Endodermal cell (in vitro differentiated cells): ENCODE results near the gene UBLCP1. TPM values are rescaled to one million over a fixed set of nuclear protein-coding genes. Genes with fewer than 3 reads are reported as not detected.
"Not testable (repeated sequence)": the region's sequence is repeated elsewhere in the genome, so short reads cannot be mapped to it uniquely, and the experiment has no call there.

Experiments used
- DNase-seq: peaks from one replicate; pipeline ENCODE4 v3.0.0-alpha.2; 2017
- H3K27ac ChIP-seq: 2 replicates; pipeline ENCODE4 v1.5.1; 2013; ENCODE audit warnings: mild to moderate bottlenecking, low read depth, low read length, moderate library complexity
- H3K27me3 ChIP-seq: 2 replicates; pipeline ENCODE4 v1.6.1; 2013; ENCODE audit warnings: mild to moderate bottlenecking, low read length, moderate library complexity; ENCODE audit not compliant: insufficient read depth, control insufficient read depth, poor library complexity, severe bottlenecking
- H3K36me3 ChIP-seq: 2 replicates; pipeline ENCODE4 v1.7.0; 2013; ENCODE audit warnings: mild to moderate bottlenecking, low read length, moderate library complexity; ENCODE audit not compliant: control insufficient read depth, insufficient read depth
- H3K4me1 ChIP-seq: one replicate; pipeline ENCODE4 v1.7.0; 2013; ENCODE audit warnings: low read length; ENCODE audit not compliant: control insufficient read depth, insufficient read depth
- H3K4me3 ChIP-seq: 2 replicates; pipeline ENCODE4 v1.5.1; 2013; ENCODE audit warnings: mild to moderate bottlenecking, low read length, moderate library complexity
- H3K9ac ChIP-seq: 2 replicates; pipeline ENCODE4 v1.6.1; 2013; ENCODE audit warnings: mild to moderate bottlenecking, low read length, moderate library complexity; ENCODE audit not compliant: poor library complexity, severe bottlenecking; ENCODE audit errors: extremely low read depth
- H3K9me3 ChIP-seq: 2 replicates; pipeline ENCODE4 v1.6.1; 2013; ENCODE audit warnings: mild to moderate bottlenecking, low read length, moderate library complexity; ENCODE audit not compliant: control insufficient read depth
- H3K27ac Mint-ChIP-seq: 2 replicates; pipeline ENCODE4 v1.8.0; 2020; ENCODE audit warnings: mixed read lengths
- H3K27me3 Mint-ChIP-seq: 2 replicates; pipeline ENCODE4 v1.8.0; 2021; ENCODE audit warnings: mild to moderate bottlenecking, mixed read lengths; ENCODE audit not compliant: insufficient read depth
- H3K36me3 Mint-ChIP-seq: 2 replicates; pipeline ENCODE4 v1.8.0; 2020; ENCODE audit warnings: low read depth, mixed read lengths
- H3K4me1 Mint-ChIP-seq: 2 replicates; pipeline ENCODE4 v1.8.0; 2020; ENCODE audit warnings: mixed read lengths
- H3K4me3 Mint-ChIP-seq: 2 replicates; pipeline ENCODE4 v1.8.0; 2020; ENCODE audit warnings: mild to moderate bottlenecking, moderate library complexity, mixed read lengths
- H3K9me3 Mint-ChIP-seq: 2 replicates; pipeline ENCODE4 v1.8.0; 2020; ENCODE audit warnings: mild to moderate bottlenecking, mixed read lengths
- WGBS, 2 experiments: methylation state at CpG; one replicate each; pipeline versions ENCODE4 v1.1.5 to v1.1.7; 2013; ENCODE audit warnings: missing lambda C conversion rate in 2 of 2, mixed read lengths in 1 of 2; ENCODE audit not compliant: insufficient coverage in 1 of 2, insufficient read length in 1 of 2; 5-methylcytosine and 5-hydroxymethylcytosine counted together
- total RNA-seq, 2 donors: library from RNA; stranded (reverse); fragmentation: NEBNext Ultra II Directional in 1 of 2; extraction: Animal tissue kit (Norgen Biotek cat#: 25700) in 1 of 2; gene quantifications; 2 replicates in 1 of 2; 3 replicates in 1 of 2; pipeline ENCODE4 v1.2.1, GENCODE V29; 2021
- TF ChIP-seq, protein P1 (sequence below): fragments of 200-600 bp; sonication (generic); conservative IDR thresholded peaks from 2 replicates; pipeline ENCODE4 v1.5.0; 2021; ENCODE audit warnings: antibody characterized with exemption, mild to moderate bottlenecking

Gene UBLCP1
- total RNA-seq, 2 donors from 2014 or later, result 38.0 to 44.4 TPM

- Histone ChIP-seq H3K27ac (no peak overlapping the region), H3K9me3 (no peaks in the 10 kb centered on the region), H3K4me3 (no peak overlapping the region), H3K27me3 (peaks cover 53% of the 10 kb centered on the region), H3K36me3 (no peaks in the 10 kb centered on the region), H3K4me1 (no peaks in the 10 kb centered on the region), H3K9ac (no peak overlapping the region)
- H3K27me3 Mint-ChIP-seq, result peaks cover 72% of the 10 kb centered on the region
- no peaks in the 10 kb centered on the region for H3K36me3 Mint-ChIP-seq
- peaks cover 2% of the 10 kb centered on the region for H3K4me1 Mint-ChIP-seq
- H3K4me3 Mint-ChIP-seq, result no peak overlapping the region
- 78 to 100% methylated on average over 2 to 4 of the region's 6 CpGs for WGBS, 2 experiments
- TF ChIP-seq, protein P1, sequence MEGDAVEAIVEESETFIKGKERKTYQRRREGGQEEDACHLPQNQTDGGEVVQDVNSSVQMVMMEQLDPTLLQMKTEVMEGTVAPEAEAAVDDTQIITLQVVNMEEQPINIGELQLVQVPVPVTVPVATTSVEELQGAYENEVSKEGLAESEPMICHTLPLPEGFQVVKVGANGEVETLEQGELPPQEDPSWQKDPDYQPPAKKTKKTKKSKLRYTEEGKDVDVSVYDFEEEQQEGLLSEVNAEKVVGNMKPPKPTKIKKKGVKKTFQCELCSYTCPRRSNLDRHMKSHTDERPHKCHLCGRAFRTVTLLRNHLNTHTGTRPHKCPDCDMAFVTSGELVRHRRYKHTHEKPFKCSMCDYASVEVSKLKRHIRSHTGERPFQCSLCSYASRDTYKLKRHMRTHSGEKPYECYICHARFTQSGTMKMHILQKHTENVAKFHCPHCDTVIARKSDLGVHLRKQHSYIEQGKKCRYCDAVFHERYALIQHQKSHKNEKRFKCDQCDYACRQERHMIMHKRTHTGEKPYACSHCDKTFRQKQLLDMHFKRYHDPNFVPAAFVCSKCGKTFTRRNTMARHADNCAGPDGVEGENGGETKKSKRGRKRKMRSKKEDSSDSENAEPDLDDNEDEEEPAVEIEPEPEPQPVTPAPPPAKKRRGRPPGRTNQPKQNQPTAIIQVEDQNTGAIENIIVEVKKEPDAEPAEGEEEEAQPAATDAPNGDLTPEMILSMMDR, result peak; percentile 34
- no peak for DNase-seq
- peaks cover 2% of the 10 kb centered on the region for H3K9me3 Mint-ChIP-seq
- H3K27ac Mint-ChIP-seq, result no peak overlapping the region
Measured at GRCh38 chr5:159257629-159258283, 5.3 kb upstream of the UBLCP1 start.

- Mint-ChIP-seq H3K4me1 (peaks cover 2% of the 10 kb centered on the region), H3K9me3 (peaks cover 2% of the 10 kb centered on the region), H3K27me3 (peaks cover 72% of the 10 kb centered on the region), H3K27ac (no peak overlapping the region), H3K36me3 (no peaks in the 10 kb centered on the region), H3K4me3 (no peak overlapping the region)
- no peak for DNase-seq
- Histone ChIP-seq H3K4me1 (no peaks in the 10 kb centered on the region), H3K27me3 (peaks cover 53% of the 10 kb centered on the region), H3K9ac (no peak overlapping the region), H3K4me3 (no peak overlapping the region), H3K27ac (no peak overlapping the region), H3K36me3 (no peaks in the 10 kb centered on the region), H3K9me3 (no peaks in the 10 kb centered on the region)
- WGBS, 2 experiments, result 86 to 88% methylated on average over 1 to 2 of the region's 2 CpGs
- TF ChIP-seq, protein P1, result no peak
Measured at GRCh38 chr5:159258361-159258760, 4.7 kb upstream of the UBLCP1 start.

DNA sequence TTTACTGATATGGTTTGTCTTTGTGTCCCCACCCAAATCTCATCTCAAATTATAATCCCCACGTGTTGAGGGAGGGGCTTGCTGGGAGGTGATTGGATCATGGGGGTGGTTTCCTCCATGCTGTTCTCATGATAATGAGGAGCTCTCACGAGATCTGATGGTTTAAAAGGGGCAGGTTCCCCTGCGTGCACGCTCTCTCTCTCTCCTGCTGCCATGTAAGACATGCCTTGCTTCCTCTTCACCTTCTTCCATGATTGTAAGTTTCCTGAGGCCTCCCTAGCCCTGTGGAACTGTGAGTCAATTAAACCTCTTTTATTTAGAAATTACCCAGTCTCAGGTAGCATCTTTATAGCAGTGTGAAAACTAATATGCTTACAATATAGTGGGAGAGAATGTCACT, 2.9 kb upstream of the UBLCP1 start:
- H3K27ac Mint-ChIP-seq, H3K9me3 ChIP-seq, H3K4me3 Mint-ChIP-seq, DNase-seq, H3K4me3 ChIP-seq, H3K27ac ChIP-seq, H3K4me1 ChIP-seq, H3K4me1 Mint-ChIP-seq, H3K9ac ChIP-seq, H3K36me3 Mint-ChIP-seq, H3K9me3 Mint-ChIP-seq, H3K36me3 ChIP-seq: not testable (repeated sequence)
- 75 to 86% methylated on average over 2 to 4 of the region's 4 CpGs for WGBS, 2 experiments
- peaks cover 45% of the 10 kb centered on the region for H3K27me3 ChIP-seq
- H3K27me3 Mint-ChIP-seq, result peaks cover 62% of the 10 kb centered on the region
